Germinal center (tissue), 1 donor: ENCODE measurements around the gene PRKD1.
"Not testable (repeated sequence)": the region's sequence is repeated elsewhere in the genome, so short reads cannot be mapped to it uniquely, and the experiment has no call there.

Source experiments
- DNase-seq: peaks from one replicate; pipeline ENCODE4 v3.0.0; 2012; ENCODE audit warnings: mixed read lengths, low spot score

PRKD1 gene

DNA sequence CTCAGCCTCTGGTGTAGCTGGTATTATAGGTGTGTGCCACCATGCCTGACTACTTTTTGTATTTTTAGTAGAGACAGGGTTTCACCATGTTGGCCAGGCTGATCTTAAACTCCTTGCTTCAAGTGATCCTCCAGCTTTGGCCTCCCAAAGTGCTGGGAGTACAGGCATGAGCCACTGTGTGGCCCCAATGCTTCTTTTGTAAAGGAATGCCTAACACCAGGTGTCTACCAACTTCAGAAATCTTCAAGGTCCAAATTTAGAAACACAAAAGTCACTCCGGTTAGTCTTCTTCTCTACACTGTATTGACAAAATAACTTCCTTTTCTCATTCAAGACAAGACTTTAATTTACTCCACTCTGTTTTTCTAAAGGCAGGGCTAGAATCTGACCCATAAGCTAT is 188.7 kb downstream of the PRKD1 start:
- no peak for DNase-seq

DNA sequence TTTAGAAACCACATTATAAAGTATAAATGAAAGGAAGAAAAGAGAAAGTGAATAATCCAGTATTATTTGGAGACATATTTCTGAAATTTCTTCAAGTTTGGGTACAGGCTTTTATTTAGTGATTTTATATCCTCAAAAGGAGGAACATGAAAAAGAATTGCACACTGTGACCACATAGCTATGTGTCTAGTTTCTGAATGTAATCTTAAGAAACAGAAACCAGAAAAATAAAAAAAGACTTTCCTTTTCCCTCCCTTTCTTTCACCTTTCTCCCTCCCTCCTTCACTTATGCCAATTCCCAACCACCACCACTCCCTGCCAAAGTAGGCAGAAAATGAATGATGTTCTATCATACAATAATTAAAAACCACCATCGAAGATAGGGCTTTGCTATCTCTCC is 189.6 kb downstream of the PRKD1 start:
- no peak for DNase-seq

DNA sequence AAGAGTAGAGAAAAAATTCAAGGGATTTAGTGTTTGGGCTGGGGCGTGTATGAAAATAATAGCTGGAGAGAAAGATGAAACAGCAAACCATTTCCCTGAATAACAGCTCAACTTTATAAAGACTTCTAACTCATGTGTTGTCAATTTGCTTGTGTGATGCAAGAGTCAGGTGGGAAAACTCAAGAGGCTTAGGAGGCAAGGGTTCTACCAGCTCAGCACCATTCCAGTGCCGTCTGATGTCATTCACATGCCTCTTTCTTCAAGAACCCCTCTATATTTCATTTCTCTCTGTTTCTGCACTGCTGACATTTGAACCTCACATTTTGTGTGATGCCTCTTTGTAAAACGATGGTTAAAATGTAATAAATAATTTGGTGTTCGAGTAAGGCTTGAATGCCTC is 192.2 kb downstream of the PRKD1 start:
- no peak for DNase-seq

DNA sequence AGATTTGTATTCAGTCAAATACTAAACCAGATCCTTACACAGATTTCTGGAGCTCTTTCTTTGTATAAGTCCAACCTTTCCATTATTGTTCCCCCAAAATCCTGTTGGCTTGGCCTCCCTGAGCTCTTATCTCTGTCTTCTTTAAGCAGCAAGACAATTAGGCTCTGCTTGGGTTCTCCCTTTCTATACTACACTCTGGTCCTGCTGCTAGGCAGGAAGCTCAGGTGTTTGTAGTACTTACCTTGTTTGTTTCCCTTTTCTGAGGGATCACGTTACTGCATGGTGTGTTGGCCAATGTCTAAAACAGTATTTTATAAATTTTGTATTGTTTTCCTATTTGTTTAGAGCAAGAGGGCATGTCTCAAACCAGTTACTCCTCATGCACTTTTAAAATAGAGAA is 192.9 kb downstream of the PRKD1 start:
- no peak for DNase-seq

DNA sequence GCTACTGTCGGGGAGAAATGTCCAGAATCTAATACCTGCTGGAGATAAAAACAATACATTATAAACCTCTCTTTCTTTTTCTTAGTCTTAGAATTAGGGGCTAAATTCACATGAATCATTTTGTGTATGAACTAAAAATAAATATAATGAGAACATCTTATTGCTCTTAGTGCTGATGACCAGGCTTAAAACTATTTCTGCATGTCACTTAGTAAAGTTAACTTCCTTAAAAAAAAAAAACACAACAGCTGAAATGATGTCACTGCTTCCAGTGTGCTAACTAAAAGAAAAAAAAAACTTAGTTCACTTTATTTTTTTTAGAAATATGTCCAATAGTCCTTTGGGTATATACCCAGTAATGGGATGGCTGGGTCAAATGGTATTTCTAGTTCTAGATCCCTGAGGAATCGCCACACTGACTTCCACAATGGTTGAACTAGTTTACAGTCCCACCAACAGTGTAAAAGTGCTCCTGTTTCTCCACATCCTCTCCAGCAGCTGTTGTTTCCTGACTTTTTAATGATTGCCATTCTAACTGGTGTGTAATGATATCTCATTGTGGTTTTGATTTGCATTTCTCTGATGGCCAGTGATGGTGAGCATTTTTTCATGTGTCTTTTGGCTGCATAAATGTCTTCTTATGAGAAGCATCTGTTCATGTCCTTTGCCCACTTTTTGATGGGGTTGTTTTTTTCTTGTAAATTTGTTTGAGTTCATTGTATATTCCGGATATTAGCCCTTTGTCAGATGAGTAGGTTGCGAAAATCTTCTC is 200.9 kb downstream of the PRKD1 start:
- not testable (repeated sequence) for DNase-seq

DNA sequence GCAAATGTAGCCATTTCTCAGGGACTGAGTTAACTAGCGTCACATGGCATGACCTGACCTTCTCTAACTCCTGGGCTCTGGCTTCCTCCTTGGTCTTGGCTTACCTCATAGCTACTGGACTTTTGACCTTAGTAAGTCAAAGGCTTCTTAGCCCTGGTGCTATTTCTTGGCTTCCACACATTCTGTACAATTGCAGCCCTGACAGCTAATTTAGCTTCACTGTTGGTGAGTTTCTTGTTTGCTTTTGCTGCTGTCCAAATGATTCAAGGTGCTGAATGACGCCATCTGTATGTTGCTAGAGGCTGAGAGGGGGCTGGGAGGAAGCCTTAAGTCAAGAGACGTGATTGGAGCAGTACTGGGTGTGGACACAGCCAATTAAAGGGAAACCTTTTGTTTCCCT is 202.7 kb downstream of the PRKD1 start:
- DNase-seq: no peak

DNA sequence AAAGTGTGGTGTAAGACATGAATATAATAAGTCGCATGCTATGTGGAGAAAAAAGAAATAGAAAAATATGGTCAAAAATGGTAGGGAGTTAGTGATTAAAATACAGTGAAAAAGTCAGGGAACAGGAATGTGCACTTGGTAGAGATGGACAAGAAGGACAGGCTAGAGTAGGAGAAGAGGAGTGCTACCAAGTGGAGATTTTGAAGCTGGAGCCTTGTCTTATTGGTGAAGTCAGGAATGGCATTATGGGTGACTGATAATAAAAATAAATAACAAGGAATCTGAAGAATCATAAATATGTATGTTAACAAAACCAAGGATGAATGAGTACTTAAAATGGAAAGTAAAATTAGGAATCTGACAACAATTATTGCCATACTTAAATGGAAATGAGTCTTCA is 204.8 kb downstream of the PRKD1 start:
- DNase-seq: no peak

DNA sequence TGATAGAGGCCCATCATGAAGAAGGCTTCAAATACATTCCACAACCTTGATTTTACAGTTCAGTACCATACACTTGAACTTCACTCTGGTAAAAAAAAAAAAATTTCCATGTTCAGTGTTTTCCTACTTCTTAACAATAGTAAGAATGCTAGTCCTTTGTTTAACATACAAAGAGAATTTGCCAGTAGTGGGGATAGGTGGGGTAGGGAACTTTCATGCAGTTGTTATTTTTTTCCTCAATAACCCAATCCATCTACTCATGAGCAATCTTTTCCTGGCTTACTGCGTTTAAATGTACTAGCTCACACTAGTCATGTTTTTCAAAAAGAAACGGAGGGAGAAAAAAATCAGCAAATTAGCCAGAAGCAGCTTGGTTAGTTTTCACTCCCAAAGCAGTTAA is 206.1 kb downstream of the PRKD1 start:
- DNase-seq: no peak

DNA sequence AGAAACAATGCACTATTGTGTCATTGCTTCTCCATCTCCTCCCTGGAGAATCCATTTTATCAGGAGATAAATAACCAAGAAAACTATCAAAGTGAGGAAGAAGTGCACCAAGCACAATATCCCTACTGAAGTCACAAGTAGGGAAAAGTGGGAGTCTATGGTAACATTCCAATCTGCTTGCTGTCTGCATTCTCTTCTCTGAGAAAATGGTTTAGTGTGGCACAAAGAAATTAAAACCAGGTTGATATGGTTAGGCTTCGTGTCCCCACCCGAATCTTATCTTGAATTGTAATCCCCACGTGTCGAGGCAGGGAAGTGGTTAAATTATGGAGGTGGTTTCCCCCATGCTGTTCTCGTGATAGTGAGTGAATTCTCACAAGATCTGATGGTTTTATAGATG is 209.7 kb downstream of the PRKD1 start:
- DNase-seq: no peak

DNA sequence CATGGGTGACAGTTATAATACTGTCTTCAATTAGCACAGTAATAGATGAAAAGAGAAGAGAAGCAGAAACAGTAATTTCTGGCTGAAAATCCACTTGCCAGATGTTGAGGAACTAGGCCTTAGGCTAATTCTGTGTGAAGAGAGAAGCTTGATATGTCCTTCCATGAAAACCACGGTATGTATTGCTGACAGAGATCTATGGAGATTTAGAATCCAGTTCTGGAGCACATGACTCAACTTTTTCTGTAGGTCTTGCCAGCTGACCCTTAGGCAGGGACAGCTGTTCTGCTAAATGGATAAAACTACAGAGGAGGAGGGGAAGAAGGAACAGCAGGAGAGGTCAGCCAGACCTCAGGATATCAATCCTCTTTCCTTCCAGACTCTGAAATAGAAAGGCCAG is 211.5 kb downstream of the PRKD1 start:
- DNase-seq: no peak

DNA sequence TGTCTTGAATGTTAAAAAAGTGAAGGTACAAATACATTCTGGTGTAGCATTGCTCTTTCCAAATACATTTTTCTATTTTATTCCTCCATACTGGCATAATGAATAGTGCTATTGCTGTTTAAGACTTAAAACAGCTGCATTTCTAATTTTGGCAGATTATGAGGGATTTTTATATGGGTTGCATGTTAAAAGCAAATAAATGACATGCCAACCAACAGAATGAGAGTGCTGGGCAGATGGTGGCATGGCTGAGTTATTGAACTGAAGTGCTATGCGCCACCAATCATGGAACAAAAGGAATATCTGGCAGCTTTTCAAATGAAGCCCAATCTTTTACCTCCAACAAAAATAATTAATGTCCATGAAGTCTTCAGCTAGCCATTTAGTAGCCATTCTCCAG is 215.0 kb downstream of the PRKD1 start:
- no peak for DNase-seq

DNA sequence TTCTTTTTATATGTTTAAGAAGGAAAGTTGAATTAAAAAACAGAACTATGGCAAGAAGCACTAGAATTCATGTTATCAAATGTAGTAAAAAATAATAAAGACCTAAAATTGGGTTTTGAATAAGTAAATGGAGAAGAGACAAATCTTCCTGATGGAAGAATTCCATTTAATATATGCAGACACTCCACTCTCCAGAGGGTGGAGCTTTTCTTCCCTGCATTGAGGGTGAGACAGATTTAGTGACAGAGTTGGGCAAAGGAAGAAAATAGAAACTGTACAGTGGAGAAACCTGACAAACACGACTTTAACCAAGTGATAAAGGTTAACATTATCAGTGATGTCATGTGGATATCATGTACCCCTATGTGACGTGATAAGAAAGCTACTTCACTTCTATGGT is 217.6 kb downstream of the PRKD1 start:
- DNase-seq: no peak

DNA sequence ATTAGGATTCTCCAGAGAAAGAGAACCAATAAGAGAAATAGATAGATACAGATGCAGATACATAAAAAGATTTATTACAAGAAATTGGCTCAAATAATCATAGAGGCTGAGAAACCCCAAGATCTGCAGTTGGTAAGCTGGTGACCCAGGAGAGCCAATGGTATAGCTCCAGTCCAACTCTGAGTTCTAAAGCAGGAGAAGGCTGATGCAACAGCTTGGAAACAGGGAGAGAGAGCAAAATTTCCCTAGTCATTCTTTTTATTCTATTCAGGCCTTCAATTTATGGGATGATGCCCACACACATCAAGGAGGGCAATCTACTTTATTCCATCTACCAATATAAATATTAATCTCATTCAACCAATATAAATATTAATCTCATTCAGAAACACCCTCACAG is 218.2 kb downstream of the PRKD1 start:
- DNase-seq: no peak

DNA sequence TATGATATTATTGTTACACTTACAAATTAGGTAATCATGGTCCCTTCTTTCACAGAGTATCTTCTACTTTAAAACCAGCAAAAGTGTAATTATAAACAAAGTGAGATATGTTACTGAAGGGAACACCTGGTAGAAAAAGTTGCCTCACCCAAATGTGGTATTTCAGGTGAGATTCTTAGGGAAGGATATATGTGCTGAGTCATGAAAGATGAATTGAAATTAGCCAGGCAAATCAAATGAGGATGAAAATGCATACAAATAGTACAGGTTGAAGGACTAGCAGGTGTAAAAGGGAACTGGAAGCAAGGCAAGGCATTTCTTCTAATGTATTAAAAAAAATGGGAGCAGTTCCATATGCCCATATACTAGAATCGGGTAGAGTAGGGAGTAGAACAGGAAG is 220.9 kb downstream of the PRKD1 start:
- DNase-seq: no peak

DNA sequence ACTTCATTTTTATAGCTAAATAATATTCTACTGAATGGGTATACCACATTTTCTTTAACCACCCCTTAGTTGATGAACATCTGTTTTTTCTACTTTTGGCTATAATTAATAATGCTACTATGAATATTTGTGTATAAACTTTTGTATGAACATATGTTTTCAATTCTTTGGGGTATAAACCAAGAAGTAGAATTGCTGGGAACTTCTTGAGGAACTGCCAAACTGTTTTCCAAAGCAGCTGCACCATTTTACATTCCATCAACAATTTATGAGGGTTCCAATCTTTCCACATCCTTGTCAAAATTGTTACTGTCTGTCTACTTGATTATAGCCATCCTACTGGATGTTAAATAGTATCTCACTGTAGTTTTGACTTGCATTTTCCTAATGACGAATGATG is 221.8 kb downstream of the PRKD1 start:
- DNase-seq: no peak

DNA sequence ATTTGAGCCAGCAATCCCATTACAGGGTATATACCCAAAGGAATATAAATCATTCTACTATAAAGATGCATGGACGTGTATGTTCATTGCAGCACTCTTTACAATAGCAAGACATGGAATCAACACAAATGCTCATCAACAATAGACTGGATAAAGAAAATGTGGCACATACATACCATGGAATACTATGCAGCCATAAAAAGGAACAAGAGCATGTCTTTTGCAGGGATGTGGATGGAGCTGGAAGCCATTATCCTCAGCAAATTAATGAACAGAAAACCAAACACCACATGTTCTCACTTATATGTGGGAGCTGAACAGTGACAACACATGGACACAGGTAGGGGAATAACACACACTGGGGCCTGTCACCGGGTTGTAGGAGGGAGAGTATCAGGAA is 238.1 kb downstream of the PRKD1 start:
- DNase-seq: not testable (repeated sequence)

DNA sequence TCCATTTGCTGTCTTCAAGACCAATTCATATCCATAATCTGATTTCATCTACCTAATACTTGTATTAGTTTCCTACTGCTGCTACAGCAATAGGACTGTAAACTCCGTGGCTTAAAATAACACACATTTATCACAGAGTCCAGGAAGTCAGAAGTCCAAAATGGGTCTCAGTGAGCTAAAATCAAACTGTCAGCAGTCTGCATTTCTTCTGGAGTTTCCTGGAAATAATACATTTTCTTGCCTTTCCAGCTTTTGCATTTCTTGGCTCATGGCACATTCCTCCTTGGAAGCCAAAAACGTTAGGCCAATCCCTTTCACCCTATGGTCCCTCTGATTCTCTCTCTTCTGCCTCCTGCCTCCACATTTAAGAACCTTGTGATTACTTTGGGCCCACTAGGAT is 239.8 kb downstream of the PRKD1 start:
- DNase-seq: no peak

DNA sequence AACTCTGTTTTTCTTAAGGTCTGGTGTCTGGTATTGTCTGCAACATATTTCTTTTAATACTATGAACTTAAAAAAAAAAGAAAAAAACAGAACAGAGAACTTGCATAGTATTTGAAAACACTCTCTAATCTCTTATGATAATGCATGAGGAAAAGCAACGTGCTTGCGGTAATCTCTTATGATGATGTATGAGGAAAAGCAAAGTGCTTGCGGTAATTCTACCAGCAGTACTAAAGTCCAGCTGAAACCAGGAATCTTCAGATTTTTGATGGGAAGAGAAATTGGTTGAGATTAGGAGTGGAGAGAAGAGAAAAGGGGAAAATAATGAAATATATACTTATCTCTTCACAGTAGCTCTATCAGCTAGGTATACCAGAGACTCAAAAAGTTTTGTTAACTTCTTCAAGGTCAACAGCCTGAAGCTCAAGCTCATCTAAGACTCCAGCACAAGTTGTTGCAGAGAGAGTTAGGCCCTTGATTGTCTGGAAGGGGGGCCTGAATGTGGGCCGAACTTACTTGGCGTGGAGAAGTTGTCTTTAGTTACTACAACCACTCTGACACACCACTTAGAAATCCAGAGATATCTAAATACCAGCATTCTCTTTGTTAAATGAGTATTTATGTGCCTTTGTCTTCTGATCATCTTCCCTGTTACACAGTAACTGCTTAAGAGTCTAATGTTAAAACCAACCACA is 240.4 kb downstream of the PRKD1 start:
- no peak for DNase-seq

DNA sequence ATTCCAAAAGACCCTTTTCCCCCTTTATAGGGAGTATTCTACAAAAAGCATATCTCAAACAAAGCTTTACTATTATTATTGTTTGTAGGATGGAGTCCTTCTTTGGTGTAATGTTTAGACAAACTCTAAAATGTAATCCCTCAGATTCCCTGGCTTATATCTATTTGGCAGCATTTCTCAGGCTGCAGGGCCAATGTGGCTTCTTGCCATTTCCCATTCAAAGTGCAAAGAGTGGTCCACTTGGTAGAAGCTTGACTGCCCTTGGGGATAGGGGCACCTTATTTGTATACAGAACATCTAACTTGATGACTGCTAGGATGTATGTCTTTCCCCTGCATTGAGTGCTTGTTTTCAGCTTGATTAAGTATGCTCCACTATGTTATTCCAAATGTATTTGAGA is 242.7 kb downstream of the PRKD1 start:
- no peak for DNase-seq

DNA sequence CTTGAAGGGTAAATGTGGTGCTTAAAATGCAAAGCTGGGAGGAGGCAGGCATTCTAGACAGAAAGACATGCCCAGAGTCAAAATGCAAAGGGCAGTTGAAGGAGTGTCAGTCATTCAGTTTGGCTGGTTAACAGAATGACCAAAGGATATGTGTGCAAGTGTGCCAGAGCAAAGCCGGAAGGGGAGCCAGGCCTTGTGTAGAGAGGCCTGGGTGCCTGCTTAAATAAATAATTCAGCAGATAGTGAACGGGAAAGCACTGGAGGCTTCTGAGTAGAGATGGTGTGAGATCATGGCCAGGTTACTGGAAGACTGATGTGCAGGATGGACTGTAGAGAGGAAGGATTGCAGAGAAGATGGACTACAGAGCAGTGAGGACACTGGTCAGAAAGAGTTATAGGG is 244.9 kb downstream of the PRKD1 start:
- DNase-seq: no peak

DNA sequence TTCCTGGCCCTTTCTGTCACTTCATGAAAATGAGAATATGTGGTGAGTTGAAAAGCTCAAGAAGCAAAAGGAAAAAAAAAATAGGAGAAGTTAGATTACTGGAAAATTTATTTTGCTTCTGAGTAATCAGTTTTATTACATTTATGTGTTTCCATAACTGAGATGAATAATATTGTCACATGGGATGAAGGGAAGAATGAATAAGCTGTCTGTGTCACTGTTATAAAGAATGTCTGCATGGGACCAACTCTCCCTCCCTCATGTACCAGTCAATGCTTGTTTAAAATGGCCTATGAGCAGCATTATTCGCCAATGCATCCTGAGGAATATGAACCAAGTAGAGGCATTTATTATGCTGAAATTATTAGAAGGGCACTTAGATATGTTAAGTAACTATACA is 246.3 kb downstream of the PRKD1 start:
- no peak for DNase-seq

DNA sequence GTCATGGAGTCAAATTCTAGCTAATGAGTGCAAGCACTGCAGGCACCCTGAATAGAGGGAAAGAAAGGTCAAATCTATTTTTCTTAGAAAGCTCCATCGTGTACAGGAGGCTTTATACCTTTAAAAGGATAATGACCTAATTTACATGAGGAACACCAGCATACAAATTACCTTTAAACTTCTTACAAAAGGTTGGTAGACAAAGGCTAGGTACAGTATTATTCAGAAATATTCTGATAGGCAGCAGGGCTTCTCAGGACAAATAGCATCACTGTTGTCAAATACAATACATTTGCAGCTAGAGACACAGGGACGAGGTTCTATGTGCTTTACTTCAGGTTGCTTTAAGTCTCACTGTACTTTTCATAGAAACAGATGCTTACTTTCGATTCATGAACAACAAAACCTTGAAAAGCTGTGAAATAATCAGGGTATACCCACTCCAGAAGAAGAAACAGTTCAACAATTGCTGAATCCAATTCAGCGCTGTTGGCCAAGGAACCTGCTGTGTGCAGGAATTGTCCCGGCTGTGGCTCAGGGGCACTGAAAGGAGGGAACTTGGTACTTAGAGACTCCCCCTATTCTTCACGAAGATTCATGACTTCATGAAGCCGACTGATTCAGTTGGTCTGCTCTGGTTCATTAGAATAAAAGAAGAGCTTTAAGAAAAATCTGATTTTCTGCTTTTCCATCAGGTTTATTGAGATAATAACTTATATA is 252.9 kb downstream of the PRKD1 start:
- DNase-seq: no peak

DNA sequence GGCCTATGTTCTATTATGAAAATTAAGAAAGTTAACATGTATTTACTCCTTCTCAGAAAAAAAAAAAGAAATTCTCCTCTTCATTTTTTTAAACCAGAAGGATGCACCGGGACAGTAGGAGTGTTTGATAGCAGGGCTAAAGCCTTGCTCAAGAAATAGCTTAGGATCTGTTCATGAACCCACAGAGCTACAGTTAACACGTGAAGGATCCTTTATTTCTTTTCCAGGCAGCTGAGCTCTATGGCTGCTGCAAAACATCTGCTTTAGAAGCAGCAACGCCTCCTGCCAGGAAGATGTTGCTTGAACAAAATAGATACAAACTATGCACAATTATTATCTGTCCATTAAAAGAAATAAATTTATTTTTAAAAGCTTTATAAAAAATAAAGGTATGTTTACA is 254.8 kb downstream of the PRKD1 start:
- DNase-seq: no peak
